ENCODE data around the gene PDE7B.
"Not testable (repeated sequence)": the region's sequence is repeated elsewhere in the genome, so short reads cannot be mapped to it uniquely, and the experiment has no call there.

PDE7B gene

GRCh38 chr6:135850882-135851281 is 619 bp upstream of the PDE7B start:
- DNase-seq (ENCODE audit: low spot score): no peak

- DNase-seq (ENCODE audit: low spot score): no peak
Observed at GRCh38 chr6:135852746-135853145, 1.2 kb downstream of the PDE7B start.

GRCh38 chr6:135853227-135853626 is 1.7 kb downstream of the PDE7B start:
- DNase-seq (ENCODE audit: low spot score): no peak

GRCh38 chr6:135853986-135854385 is 2.5 kb downstream of the PDE7B start:
- DNase-seq (ENCODE audit: low spot score): no peak

DNA sequence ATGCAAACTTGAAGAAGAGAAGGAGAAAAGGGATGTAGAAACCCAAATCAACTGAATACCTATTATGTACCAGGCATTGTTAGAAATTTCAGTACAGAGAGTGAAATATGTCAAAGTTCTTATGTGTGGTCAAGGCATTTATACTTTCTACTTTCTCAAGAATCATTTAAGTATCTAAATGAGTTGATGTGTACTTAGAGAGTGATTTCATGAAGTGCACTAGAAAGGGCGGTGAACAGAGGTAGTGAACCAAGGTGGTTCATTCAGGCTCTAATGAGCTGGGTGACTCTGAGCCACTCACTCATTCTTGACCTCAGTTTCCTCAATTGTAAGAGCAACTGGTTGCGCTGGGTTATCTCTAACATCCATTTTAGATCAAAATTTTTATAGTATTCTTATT is 3.3 kb downstream of the PDE7B start:
- no peak for DNase-seq (ENCODE audit: low spot score)

GRCh38 chr6:135858931-135859330 is 7.4 kb downstream of the PDE7B start:
- DNase-seq (ENCODE audit: low spot score): no peak

DNA sequence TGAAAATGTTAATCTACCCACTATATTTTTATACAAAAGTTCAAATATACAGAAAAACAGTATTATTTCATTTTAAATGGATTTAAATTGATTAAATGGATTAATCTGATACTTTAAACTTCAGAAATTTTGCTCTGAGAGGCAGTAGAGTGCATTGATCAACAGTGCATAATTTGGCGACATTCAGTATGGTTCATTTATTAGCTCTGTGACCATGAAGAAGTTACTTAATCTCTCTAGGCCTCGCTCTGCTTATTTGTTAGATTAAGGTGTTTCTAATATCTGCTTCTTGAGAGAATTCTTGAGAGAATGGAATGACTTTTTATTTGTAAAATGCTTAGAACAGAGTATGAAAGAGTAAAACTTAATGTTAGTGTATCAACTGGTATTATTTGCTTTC is 8.9 kb downstream of the PDE7B start:
- no peak for DNase-seq (ENCODE audit: low spot score)

- DNase-seq (ENCODE audit: low spot score): no peak
Observed at GRCh38 chr6:135861189-135861588, 9.7 kb downstream of the PDE7B start.

DNA sequence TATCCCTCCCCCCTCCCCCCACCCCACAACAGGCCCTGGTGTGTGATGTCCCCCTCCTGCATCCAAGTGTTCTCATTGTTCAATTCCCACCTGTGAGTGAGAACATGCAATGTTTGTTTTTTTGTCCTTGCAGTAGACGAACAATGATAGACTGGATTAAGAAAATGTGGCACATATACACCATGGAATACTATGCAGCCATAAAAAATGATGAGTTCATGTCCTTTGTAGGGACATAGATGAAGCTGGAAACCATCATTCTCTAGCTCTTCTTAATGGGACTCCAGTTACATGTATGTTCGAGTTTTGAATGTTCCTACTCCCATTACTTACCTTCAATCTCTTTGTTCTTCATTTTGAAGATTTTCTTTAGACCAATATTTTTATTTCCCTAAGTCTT is 13.4 kb downstream of the PDE7B start:
- not testable (repeated sequence) for DNase-seq (ENCODE audit: low spot score)

- DNase-seq (ENCODE audit: low spot score): no peak
Observed at GRCh38 chr6:135866445-135867123, 15.1 kb downstream of the PDE7B start.

GRCh38 chr6:135867332-135867731 is 15.8 kb downstream of the PDE7B start:
- DNase-seq (ENCODE audit: low spot score): no peak

DNA sequence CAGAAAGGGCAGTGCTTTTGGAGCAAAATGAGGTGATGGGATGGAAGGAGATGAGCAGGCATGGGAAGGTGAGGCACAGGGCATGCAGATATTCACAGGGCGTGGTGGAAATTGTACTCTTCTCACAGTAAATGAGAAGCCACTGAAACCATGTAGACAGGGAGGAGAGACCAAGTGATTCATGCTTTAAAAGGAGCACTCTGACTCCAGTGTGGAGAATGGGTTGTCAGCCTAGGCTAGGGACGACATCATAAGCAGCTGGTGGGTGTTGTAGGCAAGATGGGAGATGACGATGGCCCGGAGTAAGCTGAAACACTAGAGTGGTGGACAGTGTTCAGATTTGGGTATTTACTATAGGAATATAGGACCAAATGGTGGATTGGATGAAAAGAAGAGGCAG is 18.4 kb downstream of the PDE7B start:
- peak; percentile 18 for DNase-seq (ENCODE audit: low spot score)

- peak; percentile 80 for DNase-seq (ENCODE audit: low spot score)
Observed at GRCh38 chr6:135870722-135871121, 19.2 kb downstream of the PDE7B start.

GRCh38 chr6:135871296-135871695 is 19.8 kb downstream of the PDE7B start:
- no peak for DNase-seq (ENCODE audit: low spot score)

DNA sequence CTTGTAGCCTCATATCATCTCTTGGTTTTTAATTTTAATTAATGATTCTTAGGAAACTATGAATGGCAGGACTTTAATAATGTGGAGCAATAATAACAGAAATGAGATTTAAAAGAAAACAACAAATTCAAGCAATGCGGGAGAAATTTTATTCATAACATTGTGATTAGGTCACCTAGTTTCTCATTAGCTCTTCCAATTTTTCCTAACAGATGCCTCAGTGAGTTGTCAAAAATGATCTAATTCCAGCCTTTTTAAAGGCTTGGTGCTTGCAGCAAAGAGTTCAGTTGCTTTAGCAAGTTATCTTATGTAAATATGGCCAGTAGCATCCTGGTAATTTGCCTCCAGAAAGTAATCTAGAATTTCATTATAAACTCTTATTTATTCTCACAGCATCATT is 20.4 kb downstream of the PDE7B start:
- no peak for DNase-seq (ENCODE audit: low spot score)

GRCh38 chr6:135875446-135875845 is 23.9 kb downstream of the PDE7B start:
- no peak for DNase-seq (ENCODE audit: low spot score)

DNA sequence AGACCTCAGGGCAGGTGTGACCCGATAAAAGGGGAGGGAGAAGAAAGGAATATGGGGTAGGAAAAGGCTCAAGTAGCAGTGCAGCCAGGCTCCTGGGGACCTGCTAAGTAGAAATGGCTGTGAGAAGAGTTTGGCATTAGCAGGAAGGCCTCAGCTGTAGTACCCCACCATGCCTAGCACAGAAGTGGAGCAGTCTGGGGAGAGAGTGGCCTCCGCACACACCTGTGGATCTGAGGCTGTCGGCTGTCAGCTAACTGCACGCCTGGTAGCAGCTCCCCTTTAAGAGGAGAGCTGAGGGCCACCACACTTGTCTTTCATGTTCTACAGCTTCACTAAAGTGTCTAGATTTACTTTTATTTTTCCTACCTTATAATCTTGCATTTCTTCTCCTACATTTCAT is 24.6 kb downstream of the PDE7B start:
- no peak for DNase-seq (ENCODE audit: low spot score)

- no peak for DNase-seq (ENCODE audit: low spot score)
Observed at GRCh38 chr6:135877666-135878065, 26.2 kb downstream of the PDE7B start.

GRCh38 chr6:135880066-135880972 is 28.8 kb downstream of the PDE7B start:
- no peak for DNase-seq (ENCODE audit: low spot score)

- DNase-seq (ENCODE audit: low spot score): no peak
Observed at GRCh38 chr6:135883045-135883444, 31.5 kb downstream of the PDE7B start.

DNA sequence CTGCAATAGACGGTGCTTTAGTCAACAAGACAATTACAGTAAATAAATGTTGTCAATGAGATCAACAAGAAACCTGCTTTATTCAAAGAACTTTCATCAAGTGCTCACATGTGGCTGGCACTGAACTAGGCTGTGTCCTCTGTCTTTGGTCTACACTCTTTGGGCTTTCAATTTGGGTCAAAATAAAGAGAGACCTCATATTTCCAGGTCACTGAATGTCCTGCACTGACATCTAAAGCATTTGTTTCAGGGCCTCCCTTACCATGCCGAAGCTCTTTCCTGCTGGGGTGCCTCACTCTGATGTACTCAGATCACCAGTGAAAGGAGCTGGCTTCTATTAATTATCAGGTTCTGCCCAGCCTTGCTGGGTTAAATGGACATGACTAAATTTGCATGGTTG is 32.0 kb downstream of the PDE7B start:
- no peak for DNase-seq (ENCODE audit: low spot score)

DNA sequence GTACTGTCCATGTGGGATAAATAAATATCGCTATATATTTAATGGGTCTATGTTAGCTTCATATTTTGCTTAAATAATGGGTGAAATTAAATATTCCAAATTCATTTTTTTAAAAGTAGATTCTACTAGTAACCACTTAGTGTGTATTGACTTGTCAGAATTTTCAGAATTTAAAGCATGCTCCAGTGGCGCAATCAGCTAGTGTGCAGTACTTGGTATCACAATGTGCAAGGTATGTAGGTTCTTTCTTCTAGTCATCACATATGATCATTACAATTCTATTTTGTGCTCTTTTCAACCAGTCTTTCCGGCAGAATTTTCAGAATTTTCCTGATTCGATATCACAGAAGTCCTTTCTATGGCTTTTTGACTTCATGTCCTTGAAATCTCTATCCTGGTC is 32.6 kb downstream of the PDE7B start:
- DNase-seq (ENCODE audit: low spot score): no peak

- no peak for DNase-seq (ENCODE audit: low spot score)
Observed at GRCh38 chr6:135887069-135887468, 35.6 kb downstream of the PDE7B start.

GRCh38 chr6:135888818-135889217 is 37.3 kb downstream of the PDE7B start:
- no peak for DNase-seq (ENCODE audit: low spot score)
